HEK293 (cell line): Measurements from ENCODE around the gene HMCN2.
A peak's percentile ranks its signal among the peaks of the same experiment; 100 is the strongest.

Experiments used
- CTCF ChIA-PET: fragments of 350-600 bp; formaldehyde crosslinking; extraction: SDS; loops from one replicate; lab custom pipeline; 2021; ENCODE audit warnings: antibody characterized with exemption; lab: Yijun Ruan, JAX
- POLR2A ChIA-PET: fragments of 300-600 bp; formaldehyde crosslinking; extraction: SDS; loops from one replicate; lab custom pipeline; 2020; ENCODE audit warnings: antibody characterized with exemption, inconsistent platforms; lab: Yijun Ruan, JAX
- H3K27ac ChIP-seq: fragments of 200-500 bp; sonication (Bioruptor generic); 2 replicates; pipeline ENCODE4 v1.5.1; 2014; ENCODE audit warnings: low read depth, low read length, control low read depth, inconsistent platforms; ENCODE audit errors: extremely low read depth
- H3K36me3 ChIP-seq, 2 experiments: fragments of 200-500 bp in 1 of 2; sonication (Bioruptor generic) in 1 of 2; 1 replicate in 1 of 2; 2 replicates in 1 of 2; pipeline ENCODE4 v1.5.1; 2014 to 2017; ENCODE audit warnings: inconsistent platforms in 2 of 2, low read length in 2 of 2; ENCODE audit not compliant: control insufficient read depth in 2 of 2, insufficient read depth in 1 of 2
- H3K4me1 ChIP-seq: fragments of 200-500 bp; sonication (Bioruptor generic); 2 replicates; pipeline ENCODE4 v1.5.1; 2014; ENCODE audit warnings: mild to moderate bottlenecking, low read length, inconsistent platforms; ENCODE audit not compliant: control insufficient read depth, insufficient read depth
- H3K4me3 ChIP-seq: 2 replicates; pipeline ENCODE4 v1.5.1; 2011; ENCODE audit warnings: low read depth, mild to moderate bottlenecking, control low read depth, low read length, moderate library complexity
- H3K9me3 ChIP-seq: fragments of 200-500 bp; sonication (Bioruptor generic); 2 replicates; pipeline ENCODE4 v1.5.1; 2014; ENCODE audit warnings: low read depth, low read length, inconsistent platforms; ENCODE audit not compliant: control insufficient read depth, insufficient read depth
- ELK4 ChIP-seq: IDR thresholded peaks from 2 replicates; pipeline ENCODE4 v1.6.1; 2011; ENCODE audit warnings: mild to moderate bottlenecking, low read depth, low read length, borderline replicate concordance
- GLIS2 ChIP-seq: fragments of 450-650 bp; formaldehyde crosslinking; IDR thresholded peaks from 2 replicates; pipeline ENCODE4 v1.5.1; 2016; ENCODE audit warnings: missing biosample characterization, missing genetic modification characterization
- HOXC10 ChIP-seq: sonication (generic); formaldehyde crosslinking; IDR thresholded peaks from 2 replicates; pipeline ENCODE4 v1.8.1; 2023; ENCODE audit warnings: mild to moderate bottlenecking, missing genetic modification reagents
- HOXD13 ChIP-seq: sonication (generic); formaldehyde crosslinking; IDR thresholded peaks from 2 replicates; pipeline ENCODE4 v1.8.0; 2022; ENCODE audit warnings: missing genetic modification reagents, borderline replicate concordance
- ZBTB20 ChIP-seq: fragments of 450-650 bp; formaldehyde crosslinking; IDR thresholded peaks from 2 replicates; pipeline ENCODE4 v1.5.1; 2016; ENCODE audit warnings: missing biosample characterization, missing genetic modification characterization
- ZBTB44 ChIP-seq: fragments of 450-650 bp; IDR thresholded peaks from 2 replicates; pipeline ENCODE4 v1.5.1; 2018; ENCODE audit warnings: missing biosample characterization, mild to moderate bottlenecking, missing genetic modification characterization
- ZFP3 ChIP-seq: fragments of 450-650 bp; formaldehyde crosslinking; IDR thresholded peaks from 2 replicates; pipeline ENCODE4 v1.5.1; 2016; ENCODE audit warnings: low read depth, missing biosample characterization, missing genetic modification characterization
- ZNF157 ChIP-seq: fragments of 450-650 bp; formaldehyde crosslinking; IDR thresholded peaks from 2 replicates; pipeline ENCODE4 v1.5.1; 2016; ENCODE audit warnings: missing biosample characterization, missing genetic modification characterization
- ZNF175 ChIP-seq: fragments of 450-650 bp; formaldehyde crosslinking; IDR thresholded peaks from 2 replicates; pipeline ENCODE4 v1.5.1; 2016; ENCODE audit warnings: missing biosample characterization, missing genetic modification characterization
- ZNF341 ChIP-seq: fragments of 450-650 bp; formaldehyde crosslinking; IDR thresholded peaks from 2 replicates; pipeline ENCODE4; 2016; ENCODE audit warnings: low read depth, missing biosample characterization, missing genetic modification characterization
- ZNF398 ChIP-seq: fragments of 450-650 bp; formaldehyde crosslinking; IDR thresholded peaks from 2 replicates; pipeline ENCODE4 v1.5.1; 2017; ENCODE audit warnings: missing biosample characterization, missing genetic modification characterization
- ZNF423 ChIP-seq: fragments of 450-650 bp; formaldehyde crosslinking; IDR thresholded peaks from 2 replicates; pipeline ENCODE4 v1.5.1; 2016; ENCODE audit warnings: missing biosample characterization, missing genetic modification characterization
- ZNF433 ChIP-seq: fragments of 450-650 bp; formaldehyde crosslinking; IDR thresholded peaks from 2 replicates; pipeline ENCODE4 v1.5.1; 2016; ENCODE audit warnings: missing biosample characterization, missing genetic modification characterization, low read depth
- ZNF48 ChIP-seq: fragments of 450-650 bp; formaldehyde crosslinking; IDR thresholded peaks from 2 replicates; pipeline ENCODE4 v1.5.1; 2016; ENCODE audit warnings: missing biosample characterization, missing genetic modification characterization
- ZNF521 ChIP-seq: fragments of 450-650 bp; formaldehyde crosslinking; IDR thresholded peaks from 2 replicates; pipeline ENCODE4 v1.5.1; 2017; ENCODE audit warnings: missing biosample characterization, mild to moderate bottlenecking, missing genetic modification characterization
- ZNF530 ChIP-seq: fragments of 450-650 bp; formaldehyde crosslinking; IDR thresholded peaks from 2 replicates; pipeline ENCODE4 v1.5.1; 2016; ENCODE audit warnings: low read depth, missing biosample characterization, missing genetic modification characterization
- ZNF580 ChIP-seq: fragments of 450-650 bp; formaldehyde crosslinking; IDR thresholded peaks from 2 replicates; pipeline ENCODE4 v1.5.1; 2016; ENCODE audit warnings: missing biosample characterization, missing genetic modification characterization
- ZNF624 ChIP-seq: fragments of 450-650 bp; formaldehyde crosslinking; IDR thresholded peaks from 2 replicates; pipeline ENCODE4 v1.5.1; 2017; ENCODE audit warnings: missing biosample characterization, missing genetic modification characterization
- ZNF777 ChIP-seq: fragments of 450-650 bp; formaldehyde crosslinking; IDR thresholded peaks from 2 replicates; pipeline ENCODE4 v1.5.1; 2017; ENCODE audit warnings: missing biosample characterization, missing genetic modification characterization, borderline replicate concordance
- ZNF791 ChIP-seq: fragments of 450-650 bp; formaldehyde crosslinking; IDR thresholded peaks from 2 replicates; pipeline ENCODE4 v1.5.1; 2016; ENCODE audit warnings: missing biosample characterization, missing genetic modification characterization
- ZNF837 ChIP-seq: fragments of 450-650 bp; formaldehyde crosslinking; IDR thresholded peaks from 2 replicates; pipeline ENCODE4 v1.5.1; 2016; ENCODE audit warnings: missing biosample characterization, missing genetic modification characterization
- ZSCAN5A ChIP-seq: fragments of 450-650 bp; formaldehyde crosslinking; IDR thresholded peaks from 2 replicates; pipeline ENCODE4 v1.5.1; 2016; ENCODE audit warnings: missing biosample characterization, missing genetic modification characterization

The HMCN2 gene

GRCh38 chr9:130259044-130259443, 6.5 kb upstream of the HMCN2 start (continued):
- TF ChIP-seq ZNF791 (no peak), ZNF777 (no peak)

GRCh38 chr9:130260816-130261765, 4.5 kb upstream of the HMCN2 start:
- H3K9me3 ChIP-seq, result no peaks in the 10 kb centered on the region
- no peaks in the 10 kb centered on the region for H3K4me1 ChIP-seq
- ChIA-PET POLR2A (no interaction called here), CTCF (interaction anchor here (0.6 to 2.7 kb wide), 3 partner anchors 13 to 94 kb away, joined by 3 to 17 read pairs (median 3); no protein-coding TSS in a partner anchor)
- H3K4me3 ChIP-seq, result no peak overlapping the region
- H3K27ac ChIP-seq, result no peak overlapping the region
- TF ChIP-seq ZSCAN5A (tag by site-specific recombination) (no peak), ZNF837 (no peak), ZNF433 (tag by site-specific recombination) (no peak), ZNF530 (no peak), ZBTB44 (tag by site-specific recombination) (no peak), ELK4 (no peak)
- H3K36me3 ChIP-seq, result no peaks in the 10 kb centered on the region

- CTCF ChIA-PET, result interaction anchor here (0.5 to 0.7 kb wide), 2 partner anchors 11 to 65 kb away, joined by 3 to 5 read pairs; no protein-coding TSS in a partner anchor
- POLR2A ChIA-PET, result no interaction called here
Measured at GRCh38 chr9:130262061-130262745, 3.4 kb upstream of the HMCN2 start.

GRCh38 chr9:130262771-130263170, 2.8 kb upstream of the HMCN2 start:
- no peaks in the 10 kb centered on the region for H3K4me1 ChIP-seq
- H3K4me3 ChIP-seq, result no peak overlapping the region
- H3K36me3 ChIP-seq, result no peaks in the 10 kb centered on the region
- ChIA-PET POLR2A (no interaction called here), CTCF (interaction anchor here (0.5 to 0.9 kb wide), 3 partner anchors 10 to 65 kb away, joined by 3 to 5 read pairs (median 5); no protein-coding TSS in a partner anchor)
- H3K9me3 ChIP-seq, result no peaks in the 10 kb centered on the region
- H3K27ac ChIP-seq, result no peak overlapping the region
- no peak for TF ChIP-seq HOXD13
- TF ChIP-seq ZNF580 (tag by site-specific recombination), result no peak
- TF ChIP-seq ZNF624 (tag by site-specific recombination), result no peak
- no peak for TF ChIP-seq ZNF175
- no peak for TF ChIP-seq ELK4
- no peak for TF ChIP-seq ZNF521 (tag by site-specific recombination)
- no peak for TF ChIP-seq ZNF48
- TF ChIP-seq ZNF157 (tag by site-specific recombination), result no peak
- no peak for TF ChIP-seq ZNF398
- TF ChIP-seq ZNF341, result no peak
- TF ChIP-seq ZFP3 (tag by site-specific recombination), result no peak
- no peak for TF ChIP-seq GLIS2 (tag by site-specific recombination)
- TF ChIP-seq ZNF423, result no peak

More at GRCh38 chr9:130262061-130262745, 3.4 kb upstream of the HMCN2 start:
- no peaks in the 10 kb centered on the region for H3K4me1 ChIP-seq
- no peaks in the 10 kb centered on the region for H3K9me3 ChIP-seq
- H3K36me3 ChIP-seq, result no peaks in the 10 kb centered on the region
- TF ChIP-seq ZBTB20 (peak; percentile 52; the same call in 1 of the 2 replicates), HOXC10 (CRISPR knock-in tag) (no peak)
- TF ChIP-seq, all 188 proteins: peak for 1
- Histone ChIP-seq H3K27ac (no peak overlapping the region), H3K4me3 (no peak overlapping the region)
